Measurements from ENCODE around the gene TNPO1. TPM values are rescaled to one million over a fixed set of nuclear protein-coding genes. Genes with fewer than 3 reads are reported as not detected.

TNPO1 gene
- total and polyA plus RNA-seq, 2 of the 13 experiments (the other 11 are each of a cell fraction or from before 2014, with no cell fraction given): 26.7 to 123 TPM

DNA sequence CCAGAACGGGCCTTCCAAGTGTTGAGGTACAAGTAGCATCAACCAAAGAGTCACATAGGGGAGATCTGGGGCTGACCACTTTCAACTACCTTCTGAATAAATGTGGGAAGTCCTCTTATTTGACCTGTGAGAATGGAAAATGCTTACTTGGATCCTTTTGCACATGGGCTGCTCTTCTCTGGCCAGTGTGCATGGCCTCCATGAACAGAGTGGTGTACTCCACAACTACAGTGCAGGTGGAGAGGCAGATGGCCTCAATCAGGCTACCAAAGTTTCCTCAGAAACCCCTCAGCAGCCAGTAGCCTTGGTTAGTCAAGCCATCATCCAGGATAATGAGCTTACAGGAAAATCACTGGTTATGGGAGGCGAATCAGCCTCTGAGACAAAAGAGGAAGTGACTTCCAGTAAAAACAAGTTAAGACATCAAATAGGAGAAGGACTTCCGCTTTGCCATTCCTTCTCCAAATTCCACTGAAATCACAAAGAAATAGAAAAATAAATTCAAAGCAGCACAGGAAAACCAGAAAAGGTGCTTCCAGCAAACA is 121.1 kb downstream of the TNPO1 start:
- BruUV-seq (replicated peaks): no TSS peak
- peak overlapping the region; percentile 20; the same call in 1 of the 2 replicates for H3K4me2 ChIP-seq (ENCODE audit: low read depth, low read length)

DNA sequence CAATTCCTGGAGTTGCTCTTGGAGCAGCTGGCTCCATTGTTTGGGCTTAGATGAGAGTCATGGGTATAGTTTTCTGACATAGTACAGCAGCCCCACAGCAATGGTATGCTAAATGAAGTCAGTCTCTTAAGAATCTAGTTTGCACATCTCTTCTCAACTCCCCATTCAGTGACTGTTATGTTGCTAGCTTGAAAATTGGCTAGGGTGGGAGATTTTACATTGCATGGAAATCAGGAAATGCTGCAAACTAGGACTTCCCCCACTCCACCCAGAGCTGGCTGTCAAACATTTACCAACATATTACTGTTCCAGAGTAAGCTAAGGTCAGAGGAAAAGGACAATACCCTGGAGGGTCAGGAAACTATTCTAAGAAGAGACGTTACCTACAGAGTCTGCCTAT is 121.7 kb downstream of the TNPO1 start:
- intact Hi-C loops (cut with micrococcal nuclease; ENCODE audit: unreplicated experiment) (no loop called here), in situ Hi-C loops (cut with HindIII; ENCODE audit: extremely low pct_ligation_motif_present, low pct_unique_long_range_greater_than_20kb) (no loop called here)
- WGBS (ENCODE audit: low lambda C conversion rate): 7% methylated on average over 1 of the region's 1 CpG
- ATAC-seq: peak; percentile 91
- H3K9ac ChIP-seq (ENCODE audit: insufficient read depth, low read depth, low read length): no peak overlapping the region
- TF ChIP-seq SOX6 (IDR thresholded peaks at IDR 0.05) (no peak), SOX6 (CRISPR knock-in tag; IDR thresholded peaks at IDR 0.05) (peak; percentile 17; the same call in 1 of the 2 replicates), RELA (CRISPR knock-in tag; IDR thresholded peaks at IDR 0.05) (0 out of 2 replicates have a peak, but pooled peaks have one; percentile 60), RARG (CRISPR knock-in tag; IDR thresholded peaks at IDR 0.05; ENCODE audit: low read depth) (no peak)
- no peaks in the 10 kb centered on the region for H3K79me2 ChIP-seq (ENCODE audit: insufficient read depth, low read length)
- BruUV-seq (replicated peaks): no TSS peak
- peak; percentile 43 for FAIRE-seq
- H2AFZ ChIP-seq (ENCODE audit: low read length): no peak overlapping the region
- peaks cover 32% of the 10 kb centered on the region for H3K4me1 ChIP-seq (ENCODE audit: insufficient read depth, low read length)
- POLR2A ChIA-PET: interaction anchor here (0.6 to 1.2 kb wide), 3 partner anchors 16 to 62 kb away, joined by 3 read pairs; no protein-coding TSS in a partner anchor
- H3K9me3 ChIP-seq (ENCODE audit: low read length): no peaks in the 10 kb centered on the region
- no peaks in the 10 kb centered on the region; a peak in 1 of 5 replicates for H3K27me3 ChIP-seq (ENCODE audit: control insufficient read depth in 1 of 2, insufficient read depth in 2 of 2, low read length in 2 of 2)
- peak overlapping the region; percentile 43; the same call in 1 of the 2 replicates for H3K4me2 ChIP-seq (ENCODE audit: low read depth, low read length)
- no peak overlapping the region for H3K27ac ChIP-seq (ENCODE audit: extremely low read length, insufficient read depth, low read length)
- no peaks in the 10 kb centered on the region for H3K36me3 ChIP-seq (replicated peaks in 1 of 2; ENCODE audit: control insufficient read depth in 1 of 2, insufficient read depth in 2 of 2, low read length in 2 of 2)
- CTCF ChIA-PET (ENCODE audit: low intra/inter-chr PET ratio, low total read pairs): no interaction called here
- H4K20me1 ChIP-seq (ENCODE audit: insufficient read depth, low read length): no peaks in the 10 kb centered on the region
- no peak for DNase-seq (ENCODE audit: low spot score)
- H3K4me3 ChIP-seq (replicated peaks in 1 of 3; ENCODE audit: insufficient read depth in 1 of 3, low read depth in 2 of 3, low read length in 3 of 3): no peak overlapping the region

More for the DNA sequence above, 121.1 kb downstream of the TNPO1 start:
- Histone ChIP-seq H4K20me1 (ENCODE audit: insufficient read depth, low read length) (no peaks in the 10 kb centered on the region), H3K9me3 (ENCODE audit: low read length) (no peaks in the 10 kb centered on the region), H3K4me1 (ENCODE audit: insufficient read depth, low read length) (peaks cover 32% of the 10 kb centered on the region), H3K4me3 (replicated peaks in 1 of 3; ENCODE audit: insufficient read depth in 1 of 3, low read depth in 2 of 3, low read length in 3 of 3) (no peak overlapping the region), H3K27ac (ENCODE audit: extremely low read length, insufficient read depth, low read length) (no peak overlapping the region), H3K27me3 (ENCODE audit: control insufficient read depth in 1 of 2, insufficient read depth in 2 of 2, low read length in 2 of 2) (no peaks in the 10 kb centered on the region; a peak in 1 of 5 replicates), H3K79me2 (ENCODE audit: insufficient read depth, low read length) (no peaks in the 10 kb centered on the region), H3K36me3 (replicated peaks in 1 of 2; ENCODE audit: control insufficient read depth in 1 of 2, insufficient read depth in 2 of 2, low read length in 2 of 2) (no peaks in the 10 kb centered on the region), H2AFZ (ENCODE audit: low read length) (no peak overlapping the region), H3K9ac (ENCODE audit: insufficient read depth, low read depth, low read length) (no peak overlapping the region)
- 69% methylated on average over 3 of the region's 3 CpGs for WGBS (ENCODE audit: low lambda C conversion rate)
- no peak for DNase-seq (ENCODE audit: low spot score)
- in situ Hi-C loops (cut with HindIII; ENCODE audit: extremely low pct_ligation_motif_present, low pct_unique_long_range_greater_than_20kb): no loop called here
- POLR2A ChIA-PET: interaction anchor here (0.6 to 1.2 kb wide), 2 partner anchors 17 to 62 kb away, joined by 3 read pairs; no protein-coding TSS in a partner anchor
- no peak for FAIRE-seq
- CTCF ChIA-PET (ENCODE audit: low intra/inter-chr PET ratio, low total read pairs): no interaction called here
- peak; percentile 51 for ATAC-seq
- TF ChIP-seq TCF12 (IDR thresholded peaks at IDR 0.05) (no peak), TCF12 (CRISPR knock-in tag; IDR thresholded peaks at IDR 0.05) (no peak), ETV6 (CRISPR knock-in tag; conservative IDR thresholded peaks at IDR 0.05) (no peak), ZNF563 (CRISPR knock-in tag; IDR thresholded peaks at IDR 0.05) (no peak), ZNF567 (CRISPR knock-in tag; IDR thresholded peaks at IDR 0.05; ENCODE audit: borderline replicate concordance) (no peak)
- intact Hi-C loops (cut with micrococcal nuclease; ENCODE audit: unreplicated experiment): no loop called here
